HEK293T (cell line): ENCODE data around the gene ADAM23.

Experiments
- ARNT ChIP-seq: fragments of 450-650 bp; IDR thresholded peaks from 2 replicates; pipeline ENCODE4 v1.6.1; 2017; ENCODE audit warnings: mild to moderate bottlenecking
- BHLHE40 ChIP-seq: fragments of 450-650 bp; IDR thresholded peaks from 2 replicates; pipeline ENCODE4 v1.6.1; 2016; ENCODE audit warnings: mild to moderate bottlenecking, moderate library complexity, borderline replicate concordance
- FOXK2 ChIP-seq: fragments of 450-650 bp; IDR thresholded peaks from 2 replicates; pipeline ENCODE4 v1.6.1; 2016; ENCODE audit warnings: mild to moderate bottlenecking
- FOXM1 ChIP-seq: fragments of 450-650 bp; IDR thresholded peaks from 2 replicates; pipeline ENCODE4 v1.6.1; 2017; ENCODE audit warnings: mild to moderate bottlenecking, borderline replicate concordance
- HDGF ChIP-seq: fragments of 450-650 bp; IDR thresholded peaks from 2 replicates; pipeline ENCODE4 v1.6.1; 2017; ENCODE audit warnings: antibody characterized with exemption, borderline replicate concordance
- L3MBTL2 ChIP-seq: fragments of 450-650 bp; conservative IDR thresholded peaks from 2 replicates; pipeline ENCODE4 v1.6.1; 2016; ENCODE audit warnings: mild to moderate bottlenecking
- NFRKB ChIP-seq: fragments of 450-650 bp; IDR thresholded peaks from 2 replicates; pipeline ENCODE4 v1.6.1; 2016; ENCODE audit warnings: mild to moderate bottlenecking, moderate library complexity
- SP1 ChIP-seq: fragments of 450-650 bp; IDR thresholded peaks from 2 replicates; pipeline ENCODE4 v1.6.1; 2017
- TARDBP ChIP-seq: fragments of 450-650 bp; IDR thresholded peaks from 2 replicates; pipeline ENCODE4 v1.6.1; 2016

DNA sequence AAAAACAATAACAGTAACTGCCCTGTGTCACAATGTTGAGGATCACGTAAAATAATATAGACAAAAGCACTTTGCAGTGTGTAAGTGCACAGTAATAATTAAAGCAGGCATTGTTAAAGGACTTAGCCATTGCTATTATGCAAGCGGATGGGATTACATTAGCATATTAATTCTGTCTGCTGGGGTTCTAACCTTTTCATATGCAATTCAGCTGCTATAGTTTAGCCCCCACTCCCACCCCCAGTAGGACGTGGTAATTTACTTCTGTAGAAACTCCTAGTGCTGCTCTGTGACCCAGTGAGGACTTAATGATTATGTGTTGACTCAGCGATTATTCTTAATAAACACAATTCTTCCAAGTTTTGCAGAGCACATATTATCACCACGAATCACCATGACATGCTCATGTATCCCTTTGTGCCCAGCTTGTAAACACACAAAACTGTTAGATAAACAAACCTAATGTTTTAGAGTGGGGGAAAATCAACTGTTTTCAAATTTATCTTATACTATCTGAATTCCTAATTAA is 5.1 kb upstream of the ADAM23 start:
- TF ChIP-seq HDGF = no peak
- no peak for TF ChIP-seq TARDBP
- TF ChIP-seq NFRKB = no peak
- no peak for TF ChIP-seq L3MBTL2
- TF ChIP-seq FOXM1 = no peak
- TF ChIP-seq BHLHE40 = no peak
- TF ChIP-seq FOXK2 = no peak
- no peak for TF ChIP-seq SP1
- TF ChIP-seq ARNT = no peak
